GM19043 (cell line): ENCODE measurements around the gene CRB2.

ENCODE experiments used
- ATAC-seq: cut with Tn5 transposase; IDR thresholded peaks from one replicate; pipeline ENCODE4 v1.9.1; 2021; ENCODE audit warnings: low read depth; ENCODE audit not compliant: unreplicated experiment

Gene CRB2

DNA sequence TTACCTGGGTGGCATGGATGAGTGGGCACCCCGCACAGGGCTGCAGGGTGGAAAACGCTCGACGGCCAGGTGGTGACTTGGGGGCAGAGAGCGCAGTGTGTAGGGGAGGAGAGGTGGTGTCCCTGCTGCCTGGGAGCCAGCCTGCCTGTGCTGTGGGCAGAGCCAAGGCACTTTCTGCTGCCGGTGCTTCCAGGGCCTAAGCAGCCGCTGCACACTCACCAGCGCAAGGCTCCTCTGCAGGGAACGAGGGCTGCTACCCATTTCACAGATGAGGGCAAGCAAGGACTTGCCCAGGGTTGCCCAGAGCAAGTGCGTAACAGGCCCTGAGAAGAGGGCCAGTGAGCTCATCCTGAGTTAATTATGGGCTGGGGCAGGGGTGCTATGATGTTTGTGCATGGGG lies 62.5 kb downstream of the CRB2 start:
- no peak for ATAC-seq

DNA sequence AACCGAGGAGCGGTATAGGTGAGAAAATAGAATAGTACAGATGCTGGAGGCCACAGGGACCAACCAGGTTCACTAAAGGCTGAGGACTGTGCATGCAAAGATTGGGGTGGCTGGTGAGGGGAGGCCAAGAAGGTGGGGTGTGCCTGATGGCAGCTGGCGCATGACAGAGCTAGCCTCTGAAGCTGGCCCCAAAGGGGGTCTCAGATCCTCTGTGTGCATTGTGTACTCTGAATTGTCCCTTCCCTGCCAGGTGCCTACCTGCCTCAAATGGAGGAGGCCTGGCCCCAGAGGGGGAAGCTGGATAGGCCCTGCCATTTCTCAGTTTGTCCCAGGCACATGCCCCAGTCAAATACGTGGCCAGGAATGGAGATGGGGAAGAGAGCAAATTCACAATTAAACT lies 63.1 kb downstream of the CRB2 start:
- ATAC-seq = no peak

DNA sequence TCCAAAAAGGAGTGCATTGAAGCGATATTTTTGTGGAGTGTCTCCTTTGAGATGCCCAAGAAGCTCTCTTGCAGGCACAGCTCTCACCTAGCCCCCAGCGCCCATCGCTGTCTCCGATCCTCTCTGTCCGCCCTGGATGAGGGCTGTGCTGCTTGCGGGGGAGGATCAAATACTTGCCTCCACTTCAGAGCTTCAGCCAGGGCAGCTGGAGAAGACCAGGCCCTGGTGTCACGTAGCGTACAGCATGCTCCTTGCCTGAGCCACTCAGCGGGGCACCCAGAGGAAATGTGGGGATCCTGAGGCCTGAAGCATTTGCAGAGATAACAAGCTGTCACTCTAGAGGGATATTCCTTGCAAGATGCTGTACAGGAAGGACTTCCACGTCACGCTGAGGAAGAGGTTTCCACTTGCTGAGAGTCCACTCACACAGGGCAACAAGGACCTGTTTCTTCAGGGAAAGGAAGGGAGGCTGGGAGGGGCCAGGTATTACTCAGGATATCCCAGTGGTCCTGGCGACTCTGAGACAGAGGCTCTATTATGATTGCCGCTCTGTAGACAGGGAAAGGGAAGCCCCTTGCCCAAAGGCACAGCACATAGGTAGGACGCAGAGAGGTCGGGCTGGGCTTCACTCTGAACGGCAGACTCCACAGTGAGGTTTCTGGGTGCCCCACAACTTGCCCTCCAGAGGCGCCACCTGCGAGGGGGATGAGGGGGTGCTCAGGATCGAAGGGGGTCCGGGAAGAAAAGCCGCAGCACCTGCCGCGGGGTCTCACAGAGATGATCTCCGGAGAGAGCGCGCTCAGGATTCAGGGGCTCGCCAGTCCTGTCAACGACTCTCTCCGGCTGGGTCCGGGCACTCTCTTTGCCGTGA lies 64.0 kb downstream of the CRB2 start:
- ATAC-seq = no peak

DNA sequence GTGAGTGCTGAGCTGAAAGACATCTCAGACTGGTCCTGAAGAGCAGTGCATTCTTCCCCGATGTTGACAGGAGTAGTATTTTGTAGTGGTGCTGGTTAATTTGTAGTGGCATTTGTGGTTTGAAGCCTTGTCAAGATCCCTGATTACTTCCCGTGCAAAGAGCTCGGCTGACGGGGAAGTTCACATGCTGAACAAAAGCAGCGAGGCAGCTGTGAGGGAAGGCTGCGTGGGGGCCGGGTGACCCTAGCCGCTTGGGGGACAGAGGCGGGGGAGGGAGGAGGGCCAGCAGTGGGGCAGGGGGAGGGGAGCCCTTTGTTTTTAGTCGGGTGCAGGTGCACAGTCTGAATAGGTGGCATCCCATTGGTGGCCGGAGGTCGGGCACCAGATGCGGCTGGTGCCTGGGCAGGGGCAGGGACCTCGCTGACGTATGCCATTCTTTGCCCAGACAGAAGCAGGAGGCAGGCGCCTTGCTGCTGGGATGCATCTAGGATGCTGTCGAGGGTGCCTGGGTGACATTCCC lies 64.7 kb downstream of the CRB2 start:
- ATAC-seq = no peak

DNA sequence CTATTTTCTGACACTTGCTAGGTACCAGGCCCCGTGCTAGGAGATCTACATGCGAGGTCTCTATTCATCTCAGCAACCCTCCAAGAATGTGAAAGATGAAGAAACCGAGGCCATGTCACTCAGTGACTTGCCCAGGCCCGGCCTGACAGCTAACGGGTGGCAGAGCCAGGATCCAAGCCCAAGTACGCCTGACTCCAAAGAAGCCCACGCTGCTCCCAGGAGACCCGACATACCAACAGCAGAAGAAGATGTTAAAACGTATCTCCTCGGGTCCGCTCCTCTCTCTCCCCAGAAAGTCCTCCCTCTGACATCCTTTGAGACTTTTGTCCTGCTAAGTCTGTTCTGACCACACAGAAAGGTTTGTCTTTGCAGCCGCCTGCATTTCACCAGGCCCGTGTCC lies 65.2 kb downstream of the CRB2 start:
- ATAC-seq = no peak

DNA sequence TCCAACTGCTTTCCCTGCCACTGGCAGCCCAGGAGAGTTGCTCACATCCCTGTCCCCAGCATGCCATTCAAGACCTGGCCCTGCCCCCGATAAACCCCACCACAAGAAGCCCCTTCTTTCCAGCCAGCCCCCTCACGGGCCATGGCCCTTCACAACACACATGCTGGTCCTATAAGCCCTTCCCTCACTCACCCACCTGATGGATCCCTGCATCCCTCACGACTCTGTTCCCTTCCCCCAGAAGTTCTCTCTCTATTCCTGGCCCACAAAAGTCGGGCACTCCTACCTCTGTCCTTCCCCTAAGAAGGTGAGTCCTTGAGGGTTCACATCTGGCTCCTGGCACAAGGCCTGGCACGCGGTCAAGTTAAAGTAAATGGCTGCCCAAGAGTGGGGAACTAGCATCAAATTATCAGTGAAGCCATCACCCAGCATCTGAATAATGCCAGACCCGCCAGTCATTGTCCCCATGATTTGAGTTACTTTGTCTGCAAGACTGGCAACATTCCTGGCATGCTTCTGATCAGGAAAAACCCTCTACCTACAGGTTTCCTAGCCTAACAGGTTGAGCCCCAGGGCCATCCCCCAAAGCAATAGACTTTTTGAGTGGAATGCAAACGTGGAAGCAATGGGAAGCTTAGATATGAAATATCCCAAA lies 65.9 kb downstream of the CRB2 start:
- no peak for ATAC-seq

DNA sequence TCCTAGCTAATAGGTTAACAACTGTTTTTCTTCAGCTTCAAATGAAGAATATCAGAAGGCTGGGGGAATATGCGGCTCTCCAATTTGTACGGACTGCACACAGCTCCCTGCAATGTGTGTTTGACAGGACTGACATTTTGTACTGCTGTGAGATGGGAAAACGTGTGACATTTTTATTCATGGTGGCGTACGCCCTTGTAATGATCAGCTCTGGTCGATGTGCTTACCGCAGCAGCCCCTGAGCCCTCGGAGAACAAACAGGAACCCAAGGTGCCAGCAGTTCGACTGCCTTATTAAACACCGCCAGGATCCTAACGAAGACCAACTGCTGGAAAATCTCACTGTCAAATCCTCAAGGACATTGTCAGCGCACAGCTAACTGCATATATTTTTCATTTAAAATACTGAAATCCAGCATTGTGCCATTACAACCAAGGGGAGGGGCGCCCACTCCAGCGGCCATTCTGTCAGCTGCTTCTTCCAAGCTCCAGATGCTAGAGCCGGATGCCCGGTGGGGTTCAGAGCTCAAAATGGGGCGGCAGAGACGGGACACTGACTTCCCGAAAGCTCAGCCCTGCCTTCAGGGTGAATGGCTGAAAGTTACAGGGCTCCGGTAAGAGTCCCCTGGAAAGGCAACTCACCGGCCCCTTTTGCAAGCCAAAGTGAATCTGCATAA lies 66.8 kb downstream of the CRB2 start:
- no peak for ATAC-seq

DNA sequence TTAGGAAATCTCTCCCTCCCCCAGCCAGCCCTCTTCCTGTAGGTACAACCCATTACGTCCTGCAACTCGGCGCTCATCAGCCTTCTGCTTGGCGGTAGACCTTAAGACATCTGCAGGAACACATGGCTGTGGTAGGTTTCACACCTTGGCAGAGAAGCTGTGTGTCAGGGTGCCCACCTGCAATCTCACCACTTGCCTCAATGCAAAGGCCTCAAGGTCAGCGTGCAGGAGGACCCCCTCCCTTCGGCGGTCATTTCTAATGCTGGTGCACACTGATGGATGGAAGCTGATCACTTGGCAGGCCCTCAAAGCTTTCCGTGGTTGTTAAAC lies 67.3 kb downstream of the CRB2 start:
- ATAC-seq = no peak

DNA sequence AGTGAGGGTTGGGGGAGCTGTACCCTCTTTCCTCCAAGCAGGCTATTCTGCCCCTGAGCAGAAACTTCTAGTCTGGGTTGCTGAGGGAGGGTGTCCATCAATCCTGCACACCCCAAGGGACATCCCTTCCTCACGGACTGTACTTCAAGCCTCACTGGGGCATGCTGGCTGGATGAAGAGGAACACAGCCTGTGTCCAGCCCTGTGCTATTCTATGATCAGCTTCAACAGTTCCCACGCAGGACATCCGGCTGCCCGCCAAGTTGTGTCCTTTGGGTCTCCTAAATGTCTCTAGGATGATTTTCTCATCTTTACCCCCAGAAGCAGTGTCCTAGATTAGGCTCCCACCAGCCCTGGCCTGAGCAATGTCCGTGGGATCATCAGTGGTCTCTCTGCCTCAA lies 68.1 kb downstream of the CRB2 start:
- ATAC-seq = no peak

DNA sequence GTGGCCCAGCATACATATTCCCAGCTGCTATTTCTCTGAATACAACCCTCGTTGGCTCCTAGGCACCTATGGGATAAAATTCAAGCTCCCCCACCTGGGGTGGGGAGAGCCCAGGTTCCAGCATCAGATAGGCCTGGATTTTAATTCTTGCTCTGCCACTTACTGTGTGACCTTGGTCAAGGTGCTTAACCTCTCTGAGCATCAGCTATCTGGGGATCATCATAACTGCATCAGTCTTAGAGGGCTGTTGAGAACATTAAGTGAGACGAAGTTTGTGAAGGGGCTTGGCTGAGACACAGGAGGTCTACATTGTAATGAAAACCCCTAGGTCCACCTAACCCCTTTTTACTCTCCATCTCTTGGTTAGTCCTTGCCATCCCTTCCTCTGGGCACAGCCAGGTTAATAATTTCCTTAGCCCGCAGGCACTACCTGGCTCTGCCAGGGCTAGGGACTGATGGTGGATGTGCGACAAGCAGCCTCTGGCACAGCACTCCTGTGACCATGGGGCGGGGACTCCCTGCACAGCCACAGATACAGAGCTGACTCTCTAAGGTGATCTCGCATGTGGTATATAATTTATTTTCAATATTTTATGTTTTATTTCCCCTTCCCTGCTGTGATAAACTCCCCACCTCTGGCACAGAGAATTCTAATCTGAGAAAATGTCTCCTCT lies 68.7 kb downstream of the CRB2 start:
- no peak for ATAC-seq

DNA sequence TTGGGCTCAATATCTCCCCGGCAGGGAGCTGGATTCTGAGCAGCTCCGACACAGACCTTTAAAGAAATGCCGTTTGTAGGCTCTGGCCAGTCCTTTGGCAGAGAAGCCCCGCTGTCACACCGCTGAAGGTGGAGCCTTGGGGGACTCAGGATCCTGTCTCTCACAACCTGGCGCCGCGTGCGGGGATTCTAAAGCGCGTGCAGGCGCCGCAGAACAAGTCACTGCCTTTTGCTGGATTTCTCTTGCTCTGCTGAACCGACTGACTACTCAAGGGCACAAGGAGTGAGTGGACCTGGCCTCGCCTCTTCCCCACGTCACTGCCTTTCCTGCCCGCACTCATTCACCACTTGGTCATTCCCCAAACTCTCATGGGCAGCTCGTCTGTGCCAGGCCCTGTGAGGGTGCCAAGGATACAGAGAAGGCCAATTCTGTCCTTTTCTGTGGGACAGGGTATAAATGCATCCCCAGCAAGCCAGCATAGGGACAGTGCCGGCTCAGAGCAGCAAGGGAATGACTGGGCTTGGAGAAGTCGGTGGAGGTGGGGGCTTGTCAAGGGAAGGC lies 69.3 kb downstream of the CRB2 start:
- no peak for ATAC-seq

DNA sequence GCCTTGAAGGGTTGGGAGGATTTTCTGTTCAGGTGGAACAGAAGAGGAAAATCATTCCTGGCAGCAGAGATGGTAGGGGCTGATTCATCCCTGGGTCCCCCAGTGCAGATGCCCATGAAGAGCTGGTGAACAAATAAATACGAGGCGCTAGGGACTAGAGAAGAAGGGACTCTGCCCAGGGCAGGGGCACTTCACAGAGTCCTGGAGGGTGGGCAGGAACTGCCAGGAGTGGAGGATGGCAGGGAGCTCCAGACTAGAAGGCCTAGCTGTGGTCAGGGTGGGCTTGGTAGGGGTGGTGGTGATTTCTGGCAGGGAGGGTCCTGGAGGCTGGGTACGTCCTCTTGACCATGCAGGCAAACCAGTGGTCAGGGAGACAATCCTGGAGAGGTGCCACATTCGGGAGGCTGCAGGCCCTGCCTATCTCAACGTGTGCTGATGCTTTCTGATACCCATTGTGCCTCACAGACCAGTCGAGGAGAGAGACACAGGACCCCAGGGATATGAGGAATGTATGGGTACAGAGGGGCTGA lies 69.9 kb downstream of the CRB2 start:
- ATAC-seq = no peak

DNA sequence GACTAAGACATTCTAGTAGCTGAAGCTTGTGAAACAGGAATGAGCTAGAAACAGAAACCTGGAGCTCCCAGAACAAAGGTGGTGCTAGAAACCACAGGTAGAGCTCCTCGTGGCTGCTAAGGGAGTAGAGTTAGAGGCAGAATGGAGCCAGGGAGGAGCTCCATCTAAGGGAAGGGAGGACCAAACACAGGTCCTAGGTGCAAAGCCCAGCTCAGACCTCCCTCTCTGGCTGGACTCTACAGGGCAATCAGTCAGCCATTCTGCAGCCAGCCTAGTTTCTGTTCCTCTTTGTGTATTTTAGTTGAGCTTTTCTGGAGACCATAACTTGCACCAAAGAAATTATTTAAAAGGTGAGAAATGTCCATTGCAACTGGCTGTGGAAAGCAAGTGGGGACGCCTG lies 70.4 kb downstream of the CRB2 start:
- ATAC-seq = peak; percentile 77
